Esophagus muscularis mucosa (tissue), 4 donors: Measurements from ENCODE around the gene NOL3. TPM values are rescaled to one million over a fixed set of nuclear protein-coding genes. Genes with fewer than 3 reads are reported as not detected.

Experiments
- DNase-seq: peaks from one replicate; pipeline ENCODE4 v3.0.0-alpha.2; 2017; ENCODE audit errors: extremely low spot score
- H3K27ac ChIP-seq, 4 donors: fragments of 200-600 bp; sonication (generic); replicated peaks in 1 of 4; 1 replicate in 3 of 4; 2 replicates in 1 of 4; pipeline ENCODE4 v1.5.1; 2016 to 2019; ENCODE audit warnings: mild to moderate bottlenecking in 1 of 4
- H3K27me3 ChIP-seq, 4 donors: fragments of 200-600 bp; sonication (generic); one replicate each; pipeline versions ENCODE4 v1.5.1 to v1.6.0; 2016 to 2019
- H3K36me3 ChIP-seq, 4 donors: fragments of 200-600 bp; sonication (generic); one replicate each; pipeline ENCODE4 v1.5.1; 2016 to 2019
- H3K4me1 ChIP-seq, 4 donors: fragments of 200-600 bp; sonication (generic); one replicate each; pipeline ENCODE4 v1.5.1; 2016 to 2019
- H3K4me3 ChIP-seq, 4 donors: fragments of 200-600 bp; sonication (generic); 1 replicate in 2 of 4; 2 replicates in 2 of 4; pipeline ENCODE4 v1.5.1; 2016 to 2019; ENCODE audit warnings: mild to moderate bottlenecking in 4 of 4, moderate library complexity in 1 of 4
- H3K9me3 ChIP-seq, 4 donors: fragments of 200-600 bp; sonication (generic); 1 replicate in 3 of 4; 2 replicates in 1 of 4; pipeline ENCODE4 v1.5.1; 2016 to 2019
- CTCF ChIP-seq, 3 experiments: fragments of 200-600 bp in 2 of 3; fragments of 450-650 bp in 1 of 3; sonication (generic) in 2 of 3; IDR thresholded peaks; one replicate each; pipeline ENCODE4 v1.5.1; 2017 to 2019; ENCODE audit warnings: antibody characterized with exemption in 3 of 3, mild to moderate bottlenecking in 2 of 3, moderate library complexity in 1 of 3
- EP300 ChIP-seq: sonication (generic); formaldehyde crosslinking; IDR thresholded peaks from one replicate; pipeline ENCODE4 v1.6.1; 2017; ENCODE audit warnings: antibody characterized with exemption
- POLR2A ChIP-seq: fragments of 450-650 bp; IDR thresholded peaks from one replicate; pipeline ENCODE4 v1.6.1; 2017; ENCODE audit warnings: antibody characterized with exemption, moderate library complexity, mild to moderate bottlenecking, low read depth
- POLR2AphosphoS5 ChIP-seq, 2 donors: sonication (generic); formaldehyde crosslinking; IDR thresholded peaks; one replicate each; pipeline ENCODE4 v1.6.1; 2017; ENCODE audit warnings: antibody characterized with exemption in 2 of 2
- WGBS: methylation state at CpG from one replicate; pipeline ENCODE4 v1.1.5; 2018; 5-methylcytosine and 5-hydroxymethylcytosine counted together
- intact Hi-C: fragments of 100-400 bp; cut with DNase I; formaldehyde crosslinking; loops from one replicate; pipeline ENCODE4 v1.15.1; 2023
- total RNA-seq, 4 donors: library from RNA; depleted of rRNA; stranded (reverse); fragments of >200 nt; gene quantifications; one replicate each; pipeline versions ENCODE4 v1.1.0 to v1.2.1, GENCODE V29; 2016

The NOL3 gene
- total RNA-seq, 4 donors from 2014 or later, result 40.6 to 58.2 (median 45.4) TPM

GRCh38 chr16:67174706-67175231 is 4.4 kb downstream of the NOL3 start:
- H3K36me3 ChIP-seq, result peaks cover 0 to 16% (median 9%) of the 10 kb centered on the region in 4 donors
- TF ChIP-seq POLR2AphosphoS5 (IDR thresholded peaks at IDR 0.05), result no peak
- TF ChIP-seq CTCF (IDR thresholded peaks at IDR 0.05), result no peak
- no peak for TF ChIP-seq EP300
- TF ChIP-seq POLR2A, result no peak
- peaks cover 50 to 96% (median 81%) of the 10 kb centered on the region in 4 donors for H3K4me1 ChIP-seq
- no peak for DNase-seq
- intact Hi-C loops, result no loop called here
- H3K4me3 ChIP-seq, result peak overlapping the region; percentile 56 to 66 (median 57)
- H3K9me3 ChIP-seq, result no peaks in the 10 kb centered on the region
- peak overlapping the region; percentile 89 to 97 (median 95) for H3K27ac ChIP-seq
- H3K27me3 ChIP-seq, result no peaks in the 10 kb centered on the region
- WGBS, result 40% methylated on average over 4 of the region's 31 CpGs

GRCh38 chr16:67176662-67177061 is 6.3 kb downstream of the NOL3 start:
- intact Hi-C loops, result no loop called here
- Histone ChIP-seq H3K36me3 (peaks cover 0 to 16% (median 9%) of the 10 kb centered on the region in 4 donors), H3K27ac (no peak overlapping the region), H3K27me3 (no peaks in the 10 kb centered on the region), H3K9me3 (no peaks in the 10 kb centered on the region), H3K4me3 (no peak overlapping the region), H3K4me1 (peaks cover 39 to 95% (median 75%) of the 10 kb centered on the region in 4 donors)
- TF ChIP-seq EP300, result no peak
- TF ChIP-seq POLR2A, result no peak
- no peak for TF ChIP-seq POLR2AphosphoS5 (IDR thresholded peaks at IDR 0.05)
- no peak for TF ChIP-seq CTCF (IDR thresholded peaks at IDR 0.05)
- no CpG with 5 or more reads among the region's 12 CpGs for WGBS
- no peak for DNase-seq

- intact Hi-C loops, result no loop called here
- H3K27me3 ChIP-seq, result no peaks in the 10 kb centered on the region
- H3K9me3 ChIP-seq, result no peaks in the 10 kb centered on the region
- WGBS, result 19% methylated on average over 10 of the region's 73 CpGs
- H3K4me3 ChIP-seq, result peak overlapping the region; percentile 50 to 62 (median 53)
- peak overlapping the region; percentile 63 to 78 (median 72) for H3K27ac ChIP-seq
- TF ChIP-seq POLR2A (no peak), EP300 (no peak), POLR2AphosphoS5 (IDR thresholded peaks at IDR 0.05) (peak; percentile 65 to 68), CTCF (IDR thresholded peaks at IDR 0.05) (peak in 1 of 3 experiments; percentile 30)
- peaks cover 0 to 16% (median 9%) of the 10 kb centered on the region in 4 donors for H3K36me3 ChIP-seq
- DNase-seq, result no peak
- peaks cover 35 to 94% (median 77%) of the 10 kb centered on the region in 4 donors for H3K4me1 ChIP-seq
Measured at GRCh38 chr16:67177743-67178699, 7.7 kb downstream of the NOL3 start.

- WGBS, result 100% methylated on average over 4 of the region's 13 CpGs
- no peak for DNase-seq
- peaks cover 30 to 87% (median 71%) of the 10 kb centered on the region in 4 donors for H3K4me1 ChIP-seq
- peak overlapping the region in 1 of 4 donors; percentile 73 for H3K27ac ChIP-seq
- H3K4me3 ChIP-seq, result no peak overlapping the region
- intact Hi-C loops, result no loop called here
- no peak for TF ChIP-seq POLR2A
- no peak for TF ChIP-seq EP300
- TF ChIP-seq CTCF (IDR thresholded peaks at IDR 0.05), result no peak
- TF ChIP-seq POLR2AphosphoS5 (IDR thresholded peaks at IDR 0.05), result no peak
- H3K9me3 ChIP-seq, result no peaks in the 10 kb centered on the region
- H3K36me3 ChIP-seq, result peaks cover 0 to 16% (median 9%) of the 10 kb centered on the region in 4 donors
- no peaks in the 10 kb centered on the region for H3K27me3 ChIP-seq
Measured at GRCh38 chr16:67179421-67180080, 9.2 kb downstream of the NOL3 start.
